ENCODE data around the gene CALU. TPM values are rescaled to one million over a fixed set of nuclear protein-coding genes. Genes with fewer than 3 reads are reported as not detected.

Gene CALU
- total RNA-seq, 1 experiment from 2014 or later: 168 TPM

- Histone ChIP-seq H4K8ac (replicated peaks; ENCODE audit: insufficient read length, low read depth, low read length) (no peak overlapping the region), H2AK5ac (ENCODE audit: insufficient read length, low read length) (no peak overlapping the region), H4K5ac (ENCODE audit: insufficient read length, low read depth, low read length) (no peak overlapping the region), H3K79me2 (ENCODE audit: insufficient read depth, low read length) (no peaks in the 10 kb centered on the region), H3K23me2 (ENCODE audit: insufficient read length, low read depth, low read length, poor library complexity, severe bottlenecking) (peaks cover 12% of the 10 kb centered on the region), H3K4me2 (ENCODE audit: insufficient read depth, insufficient read length, low read length) (no peak overlapping the region), H2BK12ac (ENCODE audit: insufficient read length, low read depth, low read length) (no peak overlapping the region), H2AFZ (ENCODE audit: low read length) (no peak overlapping the region), H3K23ac (ENCODE audit: insufficient read length, low read depth, low read length) (no peak overlapping the region), H3K4ac (ENCODE audit: low read depth, low read length) (no peak overlapping the region), H2BK120ac (ENCODE audit: low read depth, low read length, poor library complexity, severe bottlenecking) (no peak overlapping the region), H3K27me3 (ENCODE audit: insufficient read depth, low read length) (no peaks in the 10 kb centered on the region), H3K9ac (ENCODE audit: extremely low read depth, insufficient read length, low read length) (no peak overlapping the region), H2BK20ac (ENCODE audit: low read depth, low read length, poor library complexity, severe bottlenecking) (no peak overlapping the region), H3K27ac (ENCODE audit: insufficient read length, low read depth, low read length) (no peak overlapping the region), H3K9me3 (ENCODE audit: control insufficient read depth, low read depth, low read length) (no peaks in the 10 kb centered on the region), H3K4me1 (ENCODE audit: insufficient read depth, low read length) (no peaks in the 10 kb centered on the region; the same call in 1 of the 2 replicates), H3K79me1 (ENCODE audit: insufficient read depth, low read depth, low read length, poor library complexity, severe bottlenecking) (no peaks in the 10 kb centered on the region), H4K20me1 (ENCODE audit: control insufficient read depth, insufficient read depth, insufficient read length) (no peaks in the 10 kb centered on the region), H3K14ac (ENCODE audit: insufficient read depth, low read length) (no peak overlapping the region), H2BK5ac (ENCODE audit: insufficient read length, low read length) (no peak overlapping the region), H3K18ac (ENCODE audit: insufficient read length, low read depth, low read length) (no peak overlapping the region), H2BK15ac (ENCODE audit: low read depth, low read length) (no peak overlapping the region), H3T11ph (ENCODE audit: low read length) (no peak overlapping the region), H4K91ac (ENCODE audit: insufficient read length, low read depth, low read length) (no peak overlapping the region), H3K56ac (ENCODE audit: insufficient read length, low read depth, low read length) (no peak overlapping the region)
- Mint-ChIP-seq H3K36me3 (ENCODE audit: insufficient read depth in 1 of 3, low read depth in 3 of 3) (peaks cover 24 to 41% (median 37%) of the 10 kb centered on the region in 3 experiments), H3K4me1 (peaks cover 41 to 42% of the 10 kb centered on the region in 2 experiments), H3K27ac (peak overlapping the region in 1 of 3 experiments; percentile 29; a peak in 2 of 7 replicates), H3K4me3 (no peak overlapping the region), H3K27me3 (ENCODE audit: low read depth) (peaks cover 7% of the 10 kb centered on the region), H3K9me3 (no peaks in the 10 kb centered on the region; a peak in 1 of 5 replicates)
- no CpG with 5 or more reads among the region's 8 CpGs for WGBS (ENCODE audit: extremely low coverage, insufficient read length, low lambda C conversion rate)
- TF ChIP-seq, protein P1, sequence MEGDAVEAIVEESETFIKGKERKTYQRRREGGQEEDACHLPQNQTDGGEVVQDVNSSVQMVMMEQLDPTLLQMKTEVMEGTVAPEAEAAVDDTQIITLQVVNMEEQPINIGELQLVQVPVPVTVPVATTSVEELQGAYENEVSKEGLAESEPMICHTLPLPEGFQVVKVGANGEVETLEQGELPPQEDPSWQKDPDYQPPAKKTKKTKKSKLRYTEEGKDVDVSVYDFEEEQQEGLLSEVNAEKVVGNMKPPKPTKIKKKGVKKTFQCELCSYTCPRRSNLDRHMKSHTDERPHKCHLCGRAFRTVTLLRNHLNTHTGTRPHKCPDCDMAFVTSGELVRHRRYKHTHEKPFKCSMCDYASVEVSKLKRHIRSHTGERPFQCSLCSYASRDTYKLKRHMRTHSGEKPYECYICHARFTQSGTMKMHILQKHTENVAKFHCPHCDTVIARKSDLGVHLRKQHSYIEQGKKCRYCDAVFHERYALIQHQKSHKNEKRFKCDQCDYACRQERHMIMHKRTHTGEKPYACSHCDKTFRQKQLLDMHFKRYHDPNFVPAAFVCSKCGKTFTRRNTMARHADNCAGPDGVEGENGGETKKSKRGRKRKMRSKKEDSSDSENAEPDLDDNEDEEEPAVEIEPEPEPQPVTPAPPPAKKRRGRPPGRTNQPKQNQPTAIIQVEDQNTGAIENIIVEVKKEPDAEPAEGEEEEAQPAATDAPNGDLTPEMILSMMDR (conservative IDR thresholded peaks at IDR 0.05): no peak
- no peak for DNase-seq
Observed at GRCh38 chr7:128794436-128794835, 55.3 kb downstream of the CALU start.

All from H9 (cell line).